Measurements from ENCODE around the gene SPRTN.

SPRTN gene

DNA sequence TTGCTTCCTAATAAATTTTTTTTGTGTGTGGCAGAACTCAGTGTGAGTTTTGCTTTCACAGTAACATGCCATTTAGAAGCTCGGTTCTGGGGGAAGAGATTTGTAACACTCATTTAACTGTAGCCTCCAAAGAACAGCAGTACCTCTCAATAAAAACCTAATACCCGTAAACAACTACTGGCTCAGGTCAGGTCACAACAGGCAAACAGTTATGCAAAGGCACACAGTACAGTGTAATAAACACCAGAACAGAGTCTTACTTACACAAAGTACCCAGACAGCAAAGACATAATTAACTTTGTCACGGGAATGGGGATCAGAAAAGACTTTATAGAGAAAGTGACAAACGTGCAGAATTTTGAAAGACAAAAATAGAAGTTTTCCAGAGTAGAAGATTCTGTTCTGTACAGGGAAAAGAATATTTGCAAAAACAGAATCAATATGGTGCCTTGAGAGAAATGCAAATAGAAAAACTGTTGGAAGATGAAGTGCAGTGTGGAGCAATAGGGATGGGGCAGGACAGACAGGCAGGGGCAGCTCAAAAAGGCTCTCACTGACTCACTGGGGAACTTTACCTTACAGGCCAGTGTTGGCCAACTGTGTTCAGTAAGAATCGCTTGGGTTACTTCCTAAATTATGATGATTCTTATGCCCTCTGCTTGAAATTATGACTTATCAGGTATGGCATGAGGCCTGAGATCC lies 45.2 kb downstream of the SPRTN start:
- DNase-seq: no peak

DNA sequence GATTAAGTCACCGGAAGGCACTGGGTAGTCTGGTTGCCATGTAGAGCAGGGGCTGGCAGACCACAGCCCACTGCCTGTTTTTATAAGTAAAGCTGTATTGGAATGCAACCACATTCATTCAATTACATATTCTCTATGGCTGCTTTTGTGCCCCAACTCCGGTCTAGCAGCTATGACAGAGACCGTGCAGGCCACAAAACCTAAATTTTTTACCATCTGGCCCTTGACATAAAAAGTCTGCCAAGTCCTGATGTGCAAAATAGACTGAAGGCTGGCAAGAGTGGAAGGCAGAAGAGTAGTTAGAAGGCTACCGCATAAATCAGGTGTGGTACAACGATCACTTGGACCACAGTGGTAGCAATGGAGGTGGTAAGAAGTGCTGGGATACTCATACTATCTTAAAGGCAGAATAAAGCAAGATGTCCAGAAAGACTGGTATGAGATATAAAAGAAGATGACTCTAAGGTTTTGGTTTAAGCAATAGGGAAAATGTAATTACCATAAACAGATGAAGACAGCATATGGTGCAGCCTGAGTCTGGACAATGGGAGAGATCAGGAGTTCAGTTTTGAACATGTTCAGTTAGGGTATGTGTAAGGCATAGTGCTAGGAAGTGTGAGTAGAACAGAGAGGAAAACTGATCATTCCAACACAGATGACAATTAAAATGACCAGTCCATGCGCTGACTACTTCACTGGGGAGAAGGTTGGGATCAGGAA lies 46.8 kb downstream of the SPRTN start:
- no peak for DNase-seq

DNA sequence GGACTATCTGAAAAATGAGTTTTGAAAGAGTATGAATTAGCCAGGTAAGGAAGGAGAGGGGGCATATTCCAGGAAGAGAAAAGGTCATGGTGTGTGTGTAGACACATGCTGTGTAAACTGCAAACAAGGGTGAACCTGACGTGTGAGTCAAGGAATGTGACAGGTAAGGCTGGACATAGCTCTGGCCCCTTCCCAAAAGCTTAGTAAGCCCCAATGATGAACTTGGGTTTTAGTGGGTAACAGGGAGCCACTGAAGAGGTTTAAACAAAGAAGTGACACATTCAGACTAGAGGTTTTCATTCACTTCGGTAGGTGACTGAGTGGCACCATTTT lies 47.3 kb downstream of the SPRTN start:
- DNase-seq: no peak

DNA sequence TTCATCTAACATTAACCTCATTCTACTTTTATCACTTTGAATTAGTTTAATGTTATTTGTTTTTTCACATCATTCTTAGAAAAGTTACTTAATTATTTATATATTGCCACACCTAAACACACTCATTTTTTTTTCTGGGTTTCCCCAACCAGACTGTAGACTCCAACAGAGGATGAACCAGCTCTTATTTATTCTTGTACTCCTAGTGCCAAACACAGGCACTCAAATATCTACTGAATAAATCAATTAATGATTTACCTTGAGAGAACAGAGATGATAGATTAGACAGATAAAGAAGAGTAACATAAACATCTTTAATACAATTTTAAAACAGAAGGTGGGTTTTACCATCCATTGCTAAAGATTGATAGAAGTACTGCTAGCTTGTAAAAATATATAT lies 48.4 kb downstream of the SPRTN start:
- no peak for DNase-seq

DNA sequence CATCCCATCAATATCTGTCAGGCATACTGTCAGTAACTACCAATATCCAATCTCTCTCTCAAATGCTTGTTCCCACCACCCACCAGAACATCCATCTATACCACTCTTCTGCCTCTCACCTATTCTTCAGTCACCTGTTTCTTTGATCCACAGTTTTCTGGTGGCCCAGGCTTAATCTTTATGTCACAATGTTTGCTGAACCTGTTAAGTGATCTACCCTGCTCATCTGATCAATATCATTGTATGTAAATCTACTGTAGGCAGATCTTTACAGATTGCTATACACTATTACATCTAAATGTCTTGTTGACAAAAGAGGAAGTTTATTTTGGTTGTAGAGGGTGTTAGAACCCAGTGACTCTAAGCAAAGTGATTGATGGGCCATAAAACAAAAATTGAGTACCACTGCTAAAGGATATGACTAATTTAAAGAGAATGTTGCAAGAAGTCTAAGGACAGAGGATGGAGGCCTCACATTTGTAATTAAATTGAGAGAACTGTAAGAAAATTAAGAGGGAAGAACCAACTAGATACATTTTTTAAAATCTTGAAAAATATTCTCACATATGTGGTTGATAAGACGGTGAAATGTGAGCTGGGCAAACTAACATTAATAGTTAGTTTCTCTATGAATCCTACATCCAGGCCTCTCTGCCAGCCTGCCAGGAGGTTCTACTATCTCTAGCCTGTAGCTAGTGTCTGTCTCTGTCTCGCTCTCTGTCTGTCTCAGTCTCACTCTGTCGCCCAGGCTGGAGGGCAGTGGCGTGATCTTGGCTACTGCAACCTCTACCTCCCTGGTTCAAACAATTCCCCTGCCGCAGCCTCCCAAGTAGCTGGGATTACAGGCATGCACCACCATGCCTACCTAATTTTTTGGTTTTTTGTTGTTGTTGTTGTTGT lies 49.9 kb downstream of the SPRTN start:
- no peak for DNase-seq

DNA sequence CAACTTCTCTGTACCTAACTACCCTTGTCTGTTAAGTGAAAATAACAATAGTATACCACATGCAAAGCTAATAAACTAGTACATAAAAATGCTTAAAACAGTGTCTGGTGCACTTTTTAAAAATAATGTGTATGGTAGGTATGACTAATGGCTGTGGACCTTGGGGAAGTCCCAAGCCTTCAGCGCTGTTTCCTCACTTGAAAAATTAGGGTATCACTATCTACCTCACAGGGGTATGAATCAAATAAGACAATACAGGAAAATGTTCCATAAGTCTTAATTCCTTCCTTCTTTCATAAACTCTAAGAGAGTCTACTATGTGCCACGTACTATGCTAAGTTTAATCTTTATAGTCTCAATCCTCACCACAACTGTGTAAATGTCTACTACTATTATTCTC lies 52.0 kb downstream of the SPRTN start:
- DNase-seq: no peak

DNA sequence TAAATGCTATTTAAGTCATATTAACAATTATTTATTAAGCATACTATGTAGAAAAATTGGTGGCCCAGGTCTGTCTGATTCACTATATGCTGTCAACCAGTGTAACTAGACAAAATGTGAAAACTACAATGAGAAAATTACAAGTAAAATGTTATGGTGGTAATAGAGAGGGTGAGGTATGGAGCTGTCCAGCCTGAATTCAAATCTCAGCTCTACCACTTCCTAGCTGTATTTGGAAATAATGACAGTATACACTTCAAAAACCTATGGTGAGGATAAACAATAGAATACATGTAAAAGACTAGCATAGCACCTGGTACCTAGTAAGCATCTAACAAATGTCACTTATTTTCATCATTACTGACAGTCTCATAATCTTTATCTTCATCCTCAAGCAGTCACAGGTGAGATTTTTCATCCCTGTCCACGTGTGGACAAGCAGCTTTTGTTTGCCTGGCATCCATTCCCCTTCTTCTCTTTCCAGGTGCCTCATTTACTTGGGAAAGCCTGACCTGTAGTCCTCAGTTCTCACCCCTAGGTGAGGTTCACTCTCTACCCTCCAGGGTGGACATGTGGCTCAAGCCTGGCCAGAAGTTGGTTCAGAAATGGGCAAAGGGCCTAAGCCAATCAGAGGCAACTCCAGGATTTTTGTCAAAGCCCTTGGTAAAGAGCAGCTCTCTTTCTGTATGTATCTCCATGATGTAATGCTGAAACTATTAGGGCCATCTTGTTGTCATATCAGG lies 54.5 kb downstream of the SPRTN start:
- no peak for DNase-seq

DNA sequence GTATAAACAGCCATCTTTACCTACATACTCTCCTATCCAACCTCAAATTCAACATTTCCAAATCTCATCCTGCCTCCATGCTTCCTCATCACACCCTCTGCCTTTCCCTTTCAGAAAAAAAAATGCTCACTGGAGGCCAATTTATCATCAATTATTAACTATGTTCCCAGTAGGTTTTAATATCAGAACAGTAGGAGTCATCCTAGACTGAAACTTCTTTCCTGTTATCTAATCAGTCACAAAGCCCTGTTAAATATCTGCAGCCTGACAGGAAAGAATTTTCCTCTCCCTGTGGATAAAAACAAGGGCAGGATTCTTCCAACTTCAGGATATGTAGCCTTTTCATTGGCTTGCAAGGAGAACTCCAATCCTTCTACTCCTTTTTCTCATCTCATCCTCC lies 55.6 kb downstream of the SPRTN start:
- DNase-seq: no peak

DNA sequence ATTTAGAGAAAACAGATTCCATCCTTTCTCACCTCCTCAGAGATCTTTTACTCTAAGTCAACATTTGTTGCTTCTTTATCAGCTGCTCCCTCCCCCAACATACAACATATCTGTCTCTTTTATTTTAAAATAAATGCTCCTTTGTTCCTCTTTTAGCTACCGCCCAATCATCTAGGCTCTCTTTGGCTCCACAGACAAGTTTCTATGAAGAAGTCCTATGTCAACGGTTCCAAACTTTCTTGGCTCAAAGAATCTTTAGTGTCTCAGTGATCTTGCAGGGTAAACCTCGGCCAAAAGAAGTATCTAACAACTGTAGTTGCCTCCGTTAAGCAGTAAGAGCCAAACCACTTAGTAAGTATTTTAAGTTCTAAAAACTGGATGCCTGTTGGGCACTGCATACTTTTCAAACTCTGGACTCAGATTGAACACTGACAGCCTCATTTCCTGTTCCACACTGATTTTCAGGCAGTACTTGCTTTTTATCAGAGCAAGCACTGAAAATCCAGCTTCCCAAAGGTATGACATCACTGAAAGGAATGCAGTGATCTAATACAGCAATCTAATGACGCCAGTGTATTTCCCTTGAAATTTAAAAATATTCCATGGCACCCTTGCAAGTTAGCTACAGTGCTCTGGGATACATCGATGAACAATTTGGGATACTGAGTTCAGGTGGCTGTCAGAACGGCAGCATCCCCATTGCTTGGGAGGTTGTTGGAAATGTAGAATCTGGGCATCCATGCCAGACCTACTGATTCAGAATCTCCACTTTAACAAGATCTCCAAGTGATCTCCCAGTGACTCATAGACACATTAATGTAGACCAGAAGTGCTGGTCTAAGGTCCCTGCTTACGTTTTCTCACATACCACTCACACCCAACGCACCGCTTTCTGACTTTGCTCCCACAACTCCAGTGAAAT lies 57.2 kb downstream of the SPRTN start:
- no peak for DNase-seq

DNA sequence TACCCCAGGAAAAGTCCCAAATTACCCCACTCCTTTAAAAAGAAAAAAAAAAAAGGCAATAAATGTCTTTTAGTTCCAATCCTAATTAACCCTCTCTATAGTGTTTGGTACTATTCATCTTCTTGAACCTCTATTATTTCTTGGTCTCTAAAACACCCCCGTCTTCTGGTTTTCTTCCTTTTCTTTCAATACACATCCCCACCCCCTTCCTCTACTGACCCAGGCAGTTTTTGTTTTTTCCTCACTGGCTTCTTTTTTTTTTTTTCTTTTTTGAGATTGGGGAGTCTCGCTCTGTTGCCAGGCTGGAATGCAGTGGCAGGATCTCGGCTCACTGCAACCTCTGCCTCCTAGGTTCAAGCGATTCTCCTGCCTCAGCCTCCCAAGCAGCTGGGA lies 57.9 kb downstream of the SPRTN start:
- DNase-seq: no peak

DNA sequence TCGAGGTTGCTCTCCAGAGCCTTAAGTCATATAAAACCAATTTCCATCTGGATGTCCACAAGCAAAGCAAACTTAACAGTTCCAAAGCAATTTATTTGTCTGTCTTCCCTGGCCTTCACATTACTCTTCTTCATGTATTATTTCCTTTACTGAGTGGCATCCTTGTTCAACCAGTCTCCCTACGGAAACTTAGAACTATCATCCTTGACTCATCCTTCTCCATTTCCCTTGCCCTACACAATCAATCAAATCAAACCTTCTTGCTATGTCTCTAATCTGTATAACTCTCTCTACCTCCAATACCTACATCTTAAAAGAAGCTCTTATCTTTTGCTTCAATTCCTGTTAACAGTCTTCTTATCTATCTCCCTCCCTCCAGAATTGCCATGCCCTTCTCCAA lies 58.5 kb downstream of the SPRTN start:
- no peak for DNase-seq

DNA sequence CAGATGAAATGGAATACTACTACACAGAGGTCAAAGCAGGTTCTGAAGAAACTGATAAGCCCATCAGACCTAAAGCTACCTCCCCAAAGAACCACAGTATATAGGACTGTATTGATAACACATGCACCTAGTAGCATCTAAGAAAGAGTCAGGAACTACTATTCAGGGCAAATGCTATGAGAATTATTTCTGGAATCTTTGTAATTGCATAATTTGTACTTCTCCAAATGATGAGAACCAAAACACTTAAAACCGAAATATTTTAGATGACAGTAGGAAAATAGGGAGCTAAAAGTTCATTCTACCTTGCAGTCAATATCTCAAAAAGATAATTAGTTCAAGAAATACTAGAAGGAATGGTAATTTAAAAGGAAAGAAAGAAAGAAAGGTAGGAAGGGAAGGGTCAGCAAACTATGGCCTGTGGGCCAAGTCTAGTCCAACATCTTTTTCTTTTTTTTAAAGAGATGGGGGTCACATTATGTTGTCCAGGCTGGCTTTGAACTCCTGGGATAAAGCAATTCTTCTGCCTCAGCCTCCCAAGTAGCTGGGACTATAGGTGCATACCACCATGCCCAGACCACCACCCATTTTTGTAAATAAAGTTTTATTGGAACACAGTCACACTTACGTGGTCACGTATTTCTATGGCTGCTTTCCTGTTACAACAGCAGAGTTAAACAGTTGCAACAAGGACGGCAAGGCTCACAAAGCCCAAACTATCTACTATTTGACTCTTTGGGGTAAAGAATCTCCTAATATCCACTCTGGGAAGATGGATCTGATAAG lies 60.0 kb downstream of the SPRTN start:
- DNase-seq: no peak

DNA sequence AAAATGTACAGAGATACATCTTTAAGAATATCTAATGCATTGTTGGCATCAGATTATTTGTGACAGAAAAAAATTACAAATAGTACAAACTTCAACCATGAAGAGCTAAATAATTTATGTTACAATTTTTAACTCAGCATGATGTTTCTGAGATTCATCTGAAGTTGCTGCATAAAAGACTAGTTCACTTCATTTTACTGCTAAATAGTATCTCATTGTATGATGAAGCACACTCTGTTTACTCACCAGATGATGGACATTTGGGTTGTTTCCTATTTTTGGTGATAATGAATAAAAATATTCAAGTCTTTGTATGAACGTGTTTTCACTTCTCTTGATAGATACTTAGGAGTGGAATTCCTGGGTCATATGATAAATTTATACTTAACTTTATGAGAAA lies 63.4 kb downstream of the SPRTN start:
- no peak for DNase-seq

DNA sequence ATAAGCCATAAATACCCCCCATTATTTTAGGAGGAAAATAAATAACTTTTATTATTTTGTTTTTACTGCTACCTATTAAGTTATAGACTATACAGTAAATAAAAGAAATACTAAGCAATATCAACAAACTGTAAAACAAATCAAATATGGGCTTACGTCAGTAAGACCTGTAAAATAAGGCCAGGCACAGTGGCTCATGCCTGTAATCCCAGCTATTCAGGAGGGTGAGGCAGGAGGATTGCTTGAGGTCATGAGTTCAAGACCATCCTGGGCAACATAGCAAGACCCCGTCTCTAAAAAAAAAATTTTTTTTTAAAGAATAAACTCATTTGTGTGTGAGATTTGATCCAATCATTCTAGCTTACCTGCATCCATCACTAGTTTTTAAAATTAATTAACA lies 66.2 kb downstream of the SPRTN start:
- DNase-seq: no peak

Data from NCI-H1092 treated with DMSO at 0.1 percent for 48 hours (cell line).